ENCODE results near the gene KCNC3. TPM values are rescaled to one million over a fixed set of nuclear protein-coding genes. Genes with fewer than 3 reads are reported as not detected.
A peak's percentile ranks its signal among the peaks of the same experiment; 100 is the strongest.

The KCNC3 gene
- total and polyA plus RNA-seq, 2 of the 13 experiments (the other 11 are each of a cell fraction or from before 2014, with no cell fraction given): 0.29 to 1.7 TPM

DNA sequence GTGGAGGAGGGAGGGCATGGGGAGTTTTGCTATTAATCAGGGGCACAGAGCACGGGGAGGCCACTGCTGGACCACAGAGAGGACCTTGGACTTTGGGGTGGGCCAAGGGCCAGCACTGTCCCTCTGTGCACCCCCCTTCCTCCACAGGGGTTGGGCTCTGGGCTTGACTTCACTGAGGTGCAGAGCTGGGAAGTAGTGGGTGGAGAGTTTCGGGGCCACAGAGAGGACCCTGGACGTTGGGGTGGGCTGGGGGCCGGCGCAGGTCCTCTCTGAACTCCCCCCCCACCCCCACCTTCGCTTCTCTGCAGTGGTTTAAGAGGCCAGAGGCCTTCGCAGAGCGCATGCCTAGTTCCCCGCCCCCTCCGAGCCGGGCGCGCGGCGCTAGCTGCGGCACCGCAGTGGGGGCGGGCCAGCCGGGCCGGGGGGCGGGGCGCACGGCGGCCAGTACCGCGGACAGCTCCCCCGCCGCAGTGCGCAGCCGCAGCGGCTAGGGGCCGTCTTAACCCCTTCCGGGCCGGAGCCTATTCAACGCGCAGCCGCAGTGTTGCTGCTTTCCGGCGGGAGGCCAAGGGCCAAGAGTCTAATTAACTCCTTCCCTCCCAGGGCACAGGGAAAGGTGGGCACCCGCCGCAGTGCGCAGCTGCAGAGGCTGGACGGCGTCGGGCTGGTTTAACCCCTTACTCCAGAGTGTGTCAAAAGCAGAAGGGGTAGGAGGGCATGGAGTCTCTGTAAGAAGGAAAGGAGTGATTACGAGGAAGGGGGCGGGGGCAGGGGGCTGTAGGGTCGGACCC is 3.7 kb downstream of the KCNC3 start:
- WGBS (ENCODE audit: low lambda C conversion rate): 8% methylated on average over 15 of the region's 48 CpGs
- H3K36me3 ChIP-seq (replicated peaks in 1 of 2; ENCODE audit: control insufficient read depth in 1 of 2, insufficient read depth in 2 of 2, low read length in 2 of 2): peaks cover 0 to 3% of the 10 kb centered on the region in 2 experiments; a peak in 3 of 5 replicates
- peak; percentile 55 for ATAC-seq
- in situ Hi-C loops (cut with HindIII; ENCODE audit: extremely low pct_ligation_motif_present, low pct_unique_long_range_greater_than_20kb): loop anchor here (5.0 kb wide), 1 partner anchor 63 kb away; no protein-coding TSS in a partner anchor
- H3K79me2 ChIP-seq (ENCODE audit: insufficient read depth, low read length): no peaks in the 10 kb centered on the region
- BruUV-seq (replicated peaks): no TSS peak
- peak; percentile 84 for DNase-seq (ENCODE audit: low spot score)
- FAIRE-seq: peak; percentile 53
- peak overlapping the region; percentile 39 for H3K27ac ChIP-seq (ENCODE audit: extremely low read length, insufficient read depth, low read length)
- intact Hi-C loops (cut with micrococcal nuclease; ENCODE audit: unreplicated experiment): loop anchor here (5.0 kb wide), 1 partner anchor 63 kb away; no protein-coding TSS in a partner anchor
- POLR2A ChIA-PET: interaction anchor here (0.7 to 1.8 kb wide), 5 partner anchors 8 to 178 kb away, joined by 3 to 7 read pairs (median 5); no protein-coding TSS in a partner anchor
- no peaks in the 10 kb centered on the region for H3K9me3 ChIP-seq (ENCODE audit: low read length)
- CTCF ChIA-PET (ENCODE audit: low intra/inter-chr PET ratio, low total read pairs): no interaction called here
- H3K4me2 ChIP-seq (ENCODE audit: low read depth, low read length): peak overlapping the region; percentile 77
- H3K27me3 ChIP-seq (ENCODE audit: control insufficient read depth in 1 of 2, insufficient read depth in 2 of 2, low read length in 2 of 2): no peaks in the 10 kb centered on the region
- peak overlapping the region; percentile 30 for H3K9ac ChIP-seq (ENCODE audit: insufficient read depth, low read depth, low read length)
- peaks cover 46% of the 10 kb centered on the region for H3K4me1 ChIP-seq (ENCODE audit: insufficient read depth, low read length)
- H4K20me1 ChIP-seq (ENCODE audit: insufficient read depth, low read length): peaks cover 7% of the 10 kb centered on the region; the same call in 1 of the 2 replicates
- no peak overlapping the region for H2AFZ ChIP-seq (ENCODE audit: low read length)
- peak overlapping the region; percentile 44 to 64 (median 47) for H3K4me3 ChIP-seq (replicated peaks in 1 of 3; ENCODE audit: insufficient read depth in 1 of 3, low read depth in 2 of 3, low read length in 3 of 3)
- no peak for TF ChIP-seq SRF (IDR thresholded peaks at IDR 0.05; ENCODE audit: low read depth, low read length)
- TF ChIP-seq, protein P1, sequence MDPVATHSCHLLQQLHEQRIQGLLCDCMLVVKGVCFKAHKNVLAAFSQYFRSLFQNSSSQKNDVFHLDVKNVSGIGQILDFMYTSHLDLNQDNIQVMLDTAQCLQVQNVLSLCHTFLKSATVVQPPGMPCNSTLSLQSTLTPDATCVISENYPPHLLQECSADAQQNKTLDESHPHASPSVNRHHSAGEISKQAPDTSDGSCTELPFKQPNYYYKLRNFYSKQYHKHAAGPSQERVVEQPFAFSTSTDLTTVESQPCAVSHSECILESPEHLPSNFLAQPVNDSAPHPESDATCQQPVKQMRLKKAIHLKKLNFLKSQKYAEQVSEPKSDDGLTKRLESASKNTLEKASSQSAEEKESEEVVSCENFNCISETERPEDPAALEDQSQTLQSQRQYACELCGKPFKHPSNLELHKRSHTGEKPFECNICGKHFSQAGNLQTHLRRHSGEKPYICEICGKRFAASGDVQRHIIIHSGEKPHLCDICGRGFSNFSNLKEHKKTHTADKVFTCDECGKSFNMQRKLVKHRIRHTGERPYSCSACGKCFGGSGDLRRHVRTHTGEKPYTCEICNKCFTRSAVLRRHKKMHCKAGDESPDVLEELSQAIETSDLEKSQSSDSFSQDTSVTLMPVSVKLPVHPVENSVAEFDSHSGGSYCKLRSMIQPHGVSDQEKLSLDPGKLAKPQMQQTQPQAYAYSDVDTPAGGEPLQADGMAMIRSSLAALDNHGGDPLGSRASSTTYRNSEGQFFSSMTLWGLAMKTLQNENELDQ (CRISPR knock-in tag; IDR thresholded peaks at IDR 0.05; ENCODE audit: borderline replicate concordance): no peak; the same call in 1 of the 2 replicates
- TF ChIP-seq ZSCAN9 (CRISPR knock-in tag; IDR thresholded peaks at IDR 0.05; ENCODE audit: borderline replicate concordance): peak; percentile 74; the same call in 1 of the 2 replicates
- no peak for TF ChIP-seq ZNF496 (CRISPR knock-in tag; IDR thresholded peaks at IDR 0.05; ENCODE audit: insufficient replicate concordance)
- TF ChIP-seq ZBTB33 (CRISPR knock-in tag; IDR thresholded peaks at IDR 0.05): no peak
- TF ChIP-seq ZNF44 (CRISPR knock-in tag; IDR thresholded peaks at IDR 0.05): no peak
- TF ChIP-seq SP5 (CRISPR knock-in tag; IDR thresholded peaks at IDR 0.05; ENCODE audit: borderline replicate concordance, low read depth): peak; percentile 30
- no peak; the same call in 1 of the 2 replicates for TF ChIP-seq ZNF547 (CRISPR knock-in tag; IDR thresholded peaks at IDR 0.05)
- no peak for TF ChIP-seq HMG20A (CRISPR knock-in tag; IDR thresholded peaks at IDR 0.05; ENCODE audit: borderline replicate concordance)
- peak; percentile 63; the same call in 1 of the 2 replicates for TF ChIP-seq KDM4B (CRISPR knock-in tag; IDR thresholded peaks at IDR 0.05)
- peak; percentile 86 for TF ChIP-seq HNF4A (CRISPR knock-in tag; IDR thresholded peaks at IDR 0.05)
- TF ChIP-seq ZBTB21 (CRISPR knock-in tag; IDR thresholded peaks at IDR 0.05): no peak
- TF ChIP-seq, protein P2, sequence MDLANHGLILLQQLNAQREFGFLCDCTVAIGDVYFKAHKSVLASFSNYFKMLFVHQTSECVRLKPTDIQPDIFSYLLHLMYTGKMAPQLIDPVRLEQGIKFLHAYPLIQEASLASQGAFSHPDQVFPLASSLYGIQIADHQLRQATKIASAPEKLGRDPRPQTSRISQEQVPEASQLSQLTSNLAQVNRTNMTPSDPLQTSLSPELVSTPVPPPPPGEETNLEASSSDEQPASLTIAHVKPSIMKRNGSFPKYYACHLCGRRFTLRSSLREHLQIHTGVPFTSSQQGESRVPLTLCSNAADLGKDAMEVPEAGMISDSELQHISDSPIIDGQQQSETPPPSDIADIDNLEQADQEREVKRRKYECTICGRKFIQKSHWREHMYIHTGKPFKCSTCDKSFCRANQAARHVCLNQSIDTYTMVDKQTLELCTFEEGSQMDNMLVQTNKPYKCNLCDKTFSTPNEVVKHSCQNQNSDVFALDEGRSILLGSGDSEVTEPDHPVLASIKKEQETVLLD (CRISPR knock-in tag; IDR thresholded peaks at IDR 0.05; ENCODE audit: low read depth): no peak; the same call in none of the 2 replicates
- TF ChIP-seq TCF7L2 (IDR thresholded peaks at IDR 0.05; ENCODE audit: low read depth, low read length): no peak
- TF ChIP-seq ASH2L (IDR thresholded peaks at IDR 0.05; ENCODE audit: insufficient read length, low read depth, low read length): peak; percentile 53
- no peak for TF ChIP-seq SETDB1 (CRISPR knock-in tag; IDR thresholded peaks at IDR 0.05; ENCODE audit: borderline replicate concordance)
- peak; percentile 74; the same call in 1 of the 2 replicates for TF ChIP-seq ZFX (CRISPR knock-in tag; IDR thresholded peaks at IDR 0.05; ENCODE audit: low read depth)
- no peak for TF ChIP-seq POGZ (CRISPR knock-in tag; IDR thresholded peaks at IDR 0.05)

All from HepG2 (cell line).